Activated B cell treated with CpG ODN at 0.5 μM for 24 hours (primary cell): Measurements from ENCODE around the gene ABHD12. TPM values are rescaled to one million over a fixed set of nuclear protein-coding genes. Genes with fewer than 3 reads are reported as not detected.
A peak's percentile ranks its signal among the peaks of the same experiment; 100 is the strongest.

Experiments used
- ATAC-seq: fragments of 200-7000 bp; cut with Tn5 transposase; one replicate; pipeline ENCODE4 v1.10.0; 2021; ENCODE audit warnings: low read depth, mild to moderate bottlenecking, moderate library complexity
- CTCF ChIA-PET: fragments of 350-600 bp; sonication (Branson Sonifier 250); formaldehyde crosslinking; loops from one replicate; lab custom pipeline; 2021; ENCODE audit warnings: antibody characterized with exemption; lab: Charles Lee
- POLR2A ChIA-PET: fragments of 350-600 bp; sonication (Branson Sonifier 250); formaldehyde crosslinking; loops from one replicate; lab custom pipeline; 2021; ENCODE audit warnings: antibody characterized with exemption; lab: Charles Lee
- DNase-seq: peaks from one replicate; pipeline ENCODE4 v3.0.0; 2022
- H3K27ac Mint-ChIP-seq: one replicate; pipeline ENCODE4 v1.8.0; 2020; ENCODE audit warnings: mixed read lengths
- H3K27me3 Mint-ChIP-seq: one replicate; pipeline ENCODE4 v1.8.0; 2021; ENCODE audit warnings: mixed read lengths
- H3K36me3 Mint-ChIP-seq: one replicate; pipeline ENCODE4 v1.8.0; 2021; ENCODE audit warnings: low read depth, mixed read lengths
- H3K4me1 Mint-ChIP-seq: one replicate; pipeline ENCODE4 v1.8.0; 2021; ENCODE audit warnings: mixed read lengths
- H3K4me3 Mint-ChIP-seq: one replicate; pipeline ENCODE4 v1.8.0; 2020; ENCODE audit warnings: mild to moderate bottlenecking, mixed read lengths
- H3K9me3 Mint-ChIP-seq: one replicate; pipeline ENCODE4 v1.8.0; 2020; ENCODE audit warnings: mixed read lengths
- intact Hi-C: fragments of 100-400 bp; cut with micrococcal nuclease; formaldehyde crosslinking; loops from one replicate; pipeline ENCODE4 v1.15.1; 2024
- total RNA-seq: library from RNA; stranded (reverse); gene quantifications from 2 replicates; pipeline ENCODE4 v1.2.3, GENCODE V29; 2022
- TF ChIP-seq, protein P1 (sequence below): fragments of 200-600 bp; IDR thresholded peaks from one replicate; pipeline ENCODE4 v1.8.0; 2022; ENCODE audit warnings: antibody characterized with exemption, mild to moderate bottlenecking

Gene ABHD12
- total RNA-seq, 1 donor from 2014 or later: 16.3 TPM

DNA sequence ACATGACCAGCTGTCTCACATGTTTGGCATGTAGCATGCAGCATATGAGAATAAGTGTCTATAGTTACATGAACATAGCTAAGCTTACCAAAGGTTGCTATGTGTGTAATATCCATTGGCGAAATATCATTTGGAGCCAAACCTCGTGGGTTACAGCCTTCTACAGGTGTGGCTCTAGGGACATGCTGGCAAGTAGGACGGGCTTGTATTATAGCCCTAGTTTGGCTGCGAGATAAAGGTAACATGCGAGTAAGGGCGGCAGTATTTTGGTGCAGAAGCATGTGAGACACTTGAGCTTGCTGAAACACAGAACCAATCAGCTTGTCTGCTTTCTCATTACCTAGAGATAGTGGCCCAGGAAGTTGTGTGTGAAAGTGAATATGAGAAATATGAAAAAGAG lies 6.5 kb upstream of the ABHD12 start:
- intact Hi-C loops: no loop called here
- H3K9me3 Mint-ChIP-seq: no peaks in the 10 kb centered on the region
- H3K36me3 Mint-ChIP-seq: no peaks in the 10 kb centered on the region
- no peak overlapping the region for H3K4me3 Mint-ChIP-seq
- DNase-seq: no peak
- no peaks in the 10 kb centered on the region for H3K27me3 Mint-ChIP-seq
- ChIA-PET POLR2A (no interaction called here), CTCF (interaction anchor here (0.9 to 3.4 kb wide), 3 partner anchors 79 to 103 kb away, joined by 3 to 57 read pairs (median 12); no protein-coding TSS in a partner anchor)
- TF ChIP-seq, protein P1, sequence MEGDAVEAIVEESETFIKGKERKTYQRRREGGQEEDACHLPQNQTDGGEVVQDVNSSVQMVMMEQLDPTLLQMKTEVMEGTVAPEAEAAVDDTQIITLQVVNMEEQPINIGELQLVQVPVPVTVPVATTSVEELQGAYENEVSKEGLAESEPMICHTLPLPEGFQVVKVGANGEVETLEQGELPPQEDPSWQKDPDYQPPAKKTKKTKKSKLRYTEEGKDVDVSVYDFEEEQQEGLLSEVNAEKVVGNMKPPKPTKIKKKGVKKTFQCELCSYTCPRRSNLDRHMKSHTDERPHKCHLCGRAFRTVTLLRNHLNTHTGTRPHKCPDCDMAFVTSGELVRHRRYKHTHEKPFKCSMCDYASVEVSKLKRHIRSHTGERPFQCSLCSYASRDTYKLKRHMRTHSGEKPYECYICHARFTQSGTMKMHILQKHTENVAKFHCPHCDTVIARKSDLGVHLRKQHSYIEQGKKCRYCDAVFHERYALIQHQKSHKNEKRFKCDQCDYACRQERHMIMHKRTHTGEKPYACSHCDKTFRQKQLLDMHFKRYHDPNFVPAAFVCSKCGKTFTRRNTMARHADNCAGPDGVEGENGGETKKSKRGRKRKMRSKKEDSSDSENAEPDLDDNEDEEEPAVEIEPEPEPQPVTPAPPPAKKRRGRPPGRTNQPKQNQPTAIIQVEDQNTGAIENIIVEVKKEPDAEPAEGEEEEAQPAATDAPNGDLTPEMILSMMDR: no peak
- peaks cover 5% of the 10 kb centered on the region for H3K4me1 Mint-ChIP-seq
- H3K27ac Mint-ChIP-seq: no peak overlapping the region
- ATAC-seq: no peak

DNA sequence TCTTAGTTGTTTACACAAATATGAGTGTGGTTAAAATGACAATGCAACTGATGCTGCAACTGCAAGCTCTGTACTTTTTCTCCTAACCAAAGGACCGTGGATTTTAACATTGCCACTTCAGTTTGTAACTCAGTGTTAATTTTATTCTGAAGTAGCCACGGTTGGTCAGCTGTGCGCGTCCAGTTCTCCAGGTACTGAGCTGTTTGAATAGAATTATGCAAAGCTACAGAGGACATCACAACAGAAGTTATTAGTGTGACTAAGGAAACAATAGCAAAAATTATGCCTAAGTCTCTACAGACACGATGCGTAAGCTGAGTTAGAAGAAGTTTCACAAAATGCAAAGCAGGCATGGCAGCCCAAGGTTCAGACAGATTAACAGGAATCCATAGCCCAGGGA lies 4.4 kb upstream of the ABHD12 start:
- H3K9me3 Mint-ChIP-seq: no peaks in the 10 kb centered on the region
- no peak for ATAC-seq
- H3K27ac Mint-ChIP-seq: no peak overlapping the region
- no peaks in the 10 kb centered on the region for H3K36me3 Mint-ChIP-seq
- peaks cover 10% of the 10 kb centered on the region for H3K4me1 Mint-ChIP-seq
- no peaks in the 10 kb centered on the region for H3K27me3 Mint-ChIP-seq
- intact Hi-C loops: loop anchor here (5.0 kb wide), 1 partner anchor 1973 kb away; the partner anchor contains the start of gene NAPB
- TF ChIP-seq, protein P1: no peak
- no peak overlapping the region for H3K4me3 Mint-ChIP-seq
- CTCF ChIA-PET: no interaction called here
- DNase-seq: no peak
- POLR2A ChIA-PET: no interaction called here

DNA sequence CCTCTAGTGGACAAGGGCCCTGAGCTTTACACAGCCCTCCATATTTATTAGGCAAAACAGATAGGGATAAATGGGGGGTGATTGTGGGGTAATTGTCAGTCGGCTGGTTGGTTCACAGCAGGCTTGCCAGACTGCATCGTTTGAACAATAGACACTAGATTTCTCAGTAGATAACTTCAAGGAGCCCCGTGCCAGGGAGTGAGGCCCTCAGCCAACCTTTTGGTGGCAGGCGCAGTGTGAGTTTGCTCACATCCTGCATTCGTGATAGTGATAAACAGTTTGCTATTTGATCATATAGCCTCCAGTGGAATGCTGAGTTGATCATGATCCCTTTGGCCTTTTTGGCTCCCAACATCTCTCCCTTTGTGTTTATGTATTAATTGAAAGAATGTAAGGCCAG lies 3.6 kb upstream of the ABHD12 start:
- no peak for ATAC-seq
- ChIA-PET POLR2A (no interaction called here), CTCF (no interaction called here)
- no peaks in the 10 kb centered on the region for H3K9me3 Mint-ChIP-seq
- intact Hi-C loops: loop anchor here (5.0 kb wide), 1 partner anchor 1972 kb away; the partner anchor contains the start of gene NAPB
- H3K4me3 Mint-ChIP-seq: no peak overlapping the region
- no peak overlapping the region for H3K27ac Mint-ChIP-seq
- H3K36me3 Mint-ChIP-seq: no peaks in the 10 kb centered on the region
- no peak for DNase-seq
- H3K4me1 Mint-ChIP-seq: peaks cover 14% of the 10 kb centered on the region
- H3K27me3 Mint-ChIP-seq: no peaks in the 10 kb centered on the region
- TF ChIP-seq, protein P1: no peak

DNA sequence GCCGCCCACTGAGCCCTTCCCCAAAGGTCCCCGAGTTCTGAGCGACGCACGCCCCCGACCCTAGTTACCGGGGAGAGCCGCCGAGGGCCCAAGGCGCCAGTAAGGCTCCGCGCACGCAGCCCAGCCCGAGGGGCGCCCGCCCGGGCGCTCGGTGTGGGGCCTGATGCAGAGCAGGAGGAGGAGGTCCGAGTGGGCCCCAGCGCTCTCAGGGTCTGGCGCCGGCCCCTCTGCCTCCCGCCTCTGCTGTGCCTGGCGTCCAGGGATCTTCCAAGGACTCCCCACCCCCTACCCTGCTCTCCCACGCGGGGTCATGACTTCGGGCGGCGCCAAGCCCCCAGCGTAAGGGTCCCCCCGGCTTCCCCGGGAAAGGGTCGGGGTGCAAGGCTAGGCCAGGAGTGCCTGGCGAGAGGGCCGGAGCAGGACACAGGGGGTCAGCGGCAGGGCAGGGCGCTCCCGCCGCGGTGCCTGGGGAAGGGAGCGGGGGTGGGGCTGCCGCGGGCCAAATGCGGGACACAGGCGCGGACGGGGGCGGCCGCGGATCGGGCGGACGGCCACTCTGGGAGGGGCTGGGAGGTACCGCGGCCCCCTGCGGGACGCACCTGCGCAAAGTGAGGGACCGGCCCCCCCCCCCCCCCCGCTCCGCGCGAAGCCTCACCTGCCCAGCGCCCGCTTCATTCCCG lies 637 bp downstream of the ABHD12 start:
- ChIA-PET CTCF (no interaction called here), POLR2A (interaction anchor here (1.0 kb wide), 2 partner anchors 71 to 142 kb away, joined by 6 to 11 read pairs; partner anchors contain the start of gene PYGB)
- intact Hi-C loops: loop anchor here (1.0 to 5.0 kb wide), 9 partner anchors 17 to 1968 kb away; partner anchors contain the start of genes ACSS1, ENTPD6, GINS1 and NANP
- peak overlapping the region; percentile 76 for H3K4me3 Mint-ChIP-seq
- no peak overlapping the region for H3K27ac Mint-ChIP-seq
- no peaks in the 10 kb centered on the region for H3K27me3 Mint-ChIP-seq
- peaks cover 16% of the 10 kb centered on the region for H3K4me1 Mint-ChIP-seq
- no peak for ATAC-seq
- TF ChIP-seq, protein P1: no peak
- DNase-seq: peak; percentile 40
- no peaks in the 10 kb centered on the region for H3K36me3 Mint-ChIP-seq
- H3K9me3 Mint-ChIP-seq: no peaks in the 10 kb centered on the region

DNA sequence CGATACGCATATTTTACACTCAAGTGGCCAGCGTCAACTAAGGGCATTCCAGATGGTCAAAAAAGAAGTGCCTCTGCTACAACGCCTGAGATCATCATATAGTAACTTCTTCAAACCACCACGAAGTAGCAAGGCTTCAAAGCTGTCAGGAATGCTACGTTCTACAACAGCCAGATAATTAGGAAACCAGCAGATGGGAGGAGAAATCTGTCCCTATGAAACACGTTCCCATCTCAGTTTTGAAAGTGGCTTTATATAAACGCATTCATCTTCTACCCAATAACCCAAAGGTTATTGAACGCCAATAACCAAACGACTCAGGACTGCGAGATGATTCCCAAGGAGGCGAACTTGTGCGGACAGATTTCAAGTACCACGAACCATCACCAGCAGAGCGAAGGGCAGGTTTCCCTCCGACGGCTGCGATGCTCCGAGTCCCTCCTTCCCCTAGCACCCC lies 1.2 kb downstream of the ABHD12 start:
- Mint-ChIP-seq H3K4me3 (peak overlapping the region; percentile 76), H3K27ac (no peak overlapping the region), H3K4me1 (peaks cover 12% of the 10 kb centered on the region), H3K9me3 (no peaks in the 10 kb centered on the region), H3K36me3 (peaks cover 2% of the 10 kb centered on the region), H3K27me3 (no peaks in the 10 kb centered on the region)
- intact Hi-C loops: no loop called here
- TF ChIP-seq, protein P1: no peak
- CTCF ChIA-PET: no interaction called here
- ATAC-seq (no peak), DNase-seq (no peak)
- POLR2A ChIA-PET: no interaction called here
